CD4-positive, alpha-beta T cell (primary cell): ENCODE measurements around the gene CLSTN1. TPM values are rescaled to one million over a fixed set of nuclear protein-coding genes. Genes with fewer than 3 reads are reported as not detected.

ENCODE experiments used
- ATAC-seq: fragments of 200-7000 bp; cut with Tn5 transposase; one replicate; pipeline ENCODE4 v1.10.0; 2022; ENCODE audit warnings: mild to moderate bottlenecking; ENCODE audit not compliant: poor library complexity
- CTCF ChIA-PET: fragments of 350-600 bp; sonication (Branson Sonifier 250); formaldehyde crosslinking; loops from one replicate; lab custom pipeline; 2021; ENCODE audit warnings: antibody characterized with exemption, inconsistent platforms; lab: Charles Lee
- POLR2A ChIA-PET: fragments of 350-600 bp; sonication (Branson Sonifier 250); formaldehyde crosslinking; loops from one replicate; lab custom pipeline; 2021; ENCODE audit warnings: antibody characterized with exemption, inconsistent platforms; lab: Charles Lee
- DNase-seq, 14 experiments: peaks; one replicate each; pipeline ENCODE4 v3.0.0-alpha.2; 2013 to 2020; ENCODE audit warnings: mixed read lengths in 2 of 14
- H3K27ac ChIP-seq, 2 donors: one replicate each; pipeline versions ENCODE4 v1.5.1 to v1.7.0; 2013; ENCODE audit warnings: low read length in 2 of 2, low read depth in 1 of 2, mild to moderate bottlenecking in 1 of 2
- H3K27me3 ChIP-seq, 2 experiments: 1 replicate in 1 of 2; 2 replicates in 1 of 2; pipeline versions ENCODE4 v1.6.1 to v1.7.0; 2013; ENCODE audit warnings: low read length in 2 of 2, control low read depth in 1 of 2, mild to moderate bottlenecking in 1 of 2, moderate library complexity in 1 of 2; ENCODE audit not compliant: insufficient read depth in 2 of 2, control insufficient read depth in 1 of 2
- H3K36me3 ChIP-seq: one replicate; pipeline ENCODE4 v1.6.1; 2013; ENCODE audit warnings: low read length, control low read depth; ENCODE audit not compliant: insufficient read depth
- H3K4me1 ChIP-seq: one replicate; pipeline ENCODE4 v1.6.1; 2013; ENCODE audit warnings: low read length, control low read depth; ENCODE audit not compliant: insufficient read depth
- H3K4me3 ChIP-seq: one replicate; pipeline ENCODE4 v1.5.1; 2013; ENCODE audit warnings: mild to moderate bottlenecking, low read length, moderate library complexity
- H3K9me3 ChIP-seq, 2 experiments: 1 replicate in 1 of 2; 2 replicates in 1 of 2; pipeline versions ENCODE4 v1.6.1 to v1.7.0; 2013; ENCODE audit warnings: low read length in 2 of 2, mild to moderate bottlenecking in 2 of 2, control low read depth in 1 of 2, moderate library complexity in 1 of 2; ENCODE audit not compliant: control insufficient read depth in 1 of 2, insufficient read depth in 1 of 2
- H3K27ac Mint-ChIP-seq: one replicate; pipeline ENCODE4 v1.8.0; 2020; ENCODE audit warnings: mixed read lengths
- H3K27me3 Mint-ChIP-seq: one replicate; pipeline ENCODE4 v1.8.0; 2021; ENCODE audit warnings: mixed read lengths
- H3K36me3 Mint-ChIP-seq: one replicate; pipeline ENCODE4 v1.8.0; 2021; ENCODE audit warnings: low read depth, mixed read lengths
- H3K4me1 Mint-ChIP-seq: one replicate; pipeline ENCODE4 v1.8.0; 2021; ENCODE audit warnings: low read depth, mixed read lengths
- H3K4me3 Mint-ChIP-seq: one replicate; pipeline ENCODE4 v1.8.0; 2020; ENCODE audit warnings: mild to moderate bottlenecking, mixed read lengths
- H3K9me3 Mint-ChIP-seq: one replicate; pipeline ENCODE4 v1.8.0; 2020; ENCODE audit warnings: mixed read lengths
- intact Hi-C, 2 experiments: fragments of 100-400 bp; cut with DNase I in 1 of 2; cut with micrococcal nuclease in 1 of 2; formaldehyde crosslinking; loops; one replicate each; pipeline versions ENCODE4 v1.15.1 to v1.9.0; 2023 to 2025; cut with DNase I, micrococcal nuclease
- total RNA-seq, 174 experiments: library from RNA in 2 of 174; stranded (reverse) in 2 of 174; gene quantifications; one replicate each; pipeline ENCODE4 v1.2.3 and lab custom pipeline; 2021 to 2026
- TF ChIP-seq, protein P1 (sequence below): fragments of 200-600 bp; IDR thresholded peaks from one replicate; pipeline ENCODE4 v1.8.0; 2022; ENCODE audit warnings: antibody characterized with exemption, mild to moderate bottlenecking

Gene CLSTN1
- total RNA-seq, 2 experiments from 2014 or later = 66.8 to 68.1 TPM

DNA sequence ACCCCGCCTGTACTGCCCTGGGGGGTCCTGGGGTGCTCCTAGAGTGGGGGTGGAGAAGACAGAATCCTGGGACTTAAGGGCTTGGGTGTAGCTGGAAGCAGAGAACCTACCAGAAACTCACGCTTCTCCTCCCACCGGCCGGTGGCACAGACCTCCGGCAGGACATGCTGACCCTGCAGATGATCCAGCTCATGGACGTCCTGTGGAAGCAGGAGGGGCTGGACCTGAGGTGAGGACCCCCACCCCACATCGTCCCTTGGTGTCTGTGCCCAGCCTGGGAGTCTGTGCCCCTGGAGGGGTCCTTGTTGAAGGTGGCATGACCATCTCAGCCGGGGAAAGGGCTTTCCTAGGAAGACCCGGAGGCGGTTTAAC lies 101.4 kb downstream of the CLSTN1 start:
- Mint-ChIP-seq H3K9me3 (no peaks in the 10 kb centered on the region), H3K27me3 (no peaks in the 10 kb centered on the region), H3K4me3 (no peak overlapping the region), H3K36me3 (peaks cover 80% of the 10 kb centered on the region), H3K4me1 (peaks cover 53% of the 10 kb centered on the region), H3K27ac (peak overlapping the region; percentile 76)
- H3K9me3 ChIP-seq = peaks cover 0 to 14% of the 10 kb centered on the region in 2 experiments
- ChIA-PET CTCF (interaction anchor here (0.6 to 3.9 kb wide), 7 partner anchors 13 to 144 kb away, joined by 3 to 34 read pairs (median 4); no protein-coding TSS in a partner anchor), POLR2A (interaction anchor here (1.4 to 11.0 kb wide), 3 partner anchors 11 to 94 kb away, joined by 4 to 228 read pairs (median 50); partner anchors contain the start of gene PIK3CD)
- TF ChIP-seq, protein P1, sequence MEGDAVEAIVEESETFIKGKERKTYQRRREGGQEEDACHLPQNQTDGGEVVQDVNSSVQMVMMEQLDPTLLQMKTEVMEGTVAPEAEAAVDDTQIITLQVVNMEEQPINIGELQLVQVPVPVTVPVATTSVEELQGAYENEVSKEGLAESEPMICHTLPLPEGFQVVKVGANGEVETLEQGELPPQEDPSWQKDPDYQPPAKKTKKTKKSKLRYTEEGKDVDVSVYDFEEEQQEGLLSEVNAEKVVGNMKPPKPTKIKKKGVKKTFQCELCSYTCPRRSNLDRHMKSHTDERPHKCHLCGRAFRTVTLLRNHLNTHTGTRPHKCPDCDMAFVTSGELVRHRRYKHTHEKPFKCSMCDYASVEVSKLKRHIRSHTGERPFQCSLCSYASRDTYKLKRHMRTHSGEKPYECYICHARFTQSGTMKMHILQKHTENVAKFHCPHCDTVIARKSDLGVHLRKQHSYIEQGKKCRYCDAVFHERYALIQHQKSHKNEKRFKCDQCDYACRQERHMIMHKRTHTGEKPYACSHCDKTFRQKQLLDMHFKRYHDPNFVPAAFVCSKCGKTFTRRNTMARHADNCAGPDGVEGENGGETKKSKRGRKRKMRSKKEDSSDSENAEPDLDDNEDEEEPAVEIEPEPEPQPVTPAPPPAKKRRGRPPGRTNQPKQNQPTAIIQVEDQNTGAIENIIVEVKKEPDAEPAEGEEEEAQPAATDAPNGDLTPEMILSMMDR = no peak
- intact Hi-C loops = no loop called here
- peaks cover 92% of the 10 kb centered on the region for H3K4me1 ChIP-seq
- no peak overlapping the region for H3K4me3 ChIP-seq
- DNase-seq = no peak
- peaks cover 91% of the 10 kb centered on the region for H3K36me3 ChIP-seq
- H3K27ac ChIP-seq = peak overlapping the region; percentile 13 to 33
- H3K27me3 ChIP-seq = no peaks in the 10 kb centered on the region
- ATAC-seq = no peak

DNA sequence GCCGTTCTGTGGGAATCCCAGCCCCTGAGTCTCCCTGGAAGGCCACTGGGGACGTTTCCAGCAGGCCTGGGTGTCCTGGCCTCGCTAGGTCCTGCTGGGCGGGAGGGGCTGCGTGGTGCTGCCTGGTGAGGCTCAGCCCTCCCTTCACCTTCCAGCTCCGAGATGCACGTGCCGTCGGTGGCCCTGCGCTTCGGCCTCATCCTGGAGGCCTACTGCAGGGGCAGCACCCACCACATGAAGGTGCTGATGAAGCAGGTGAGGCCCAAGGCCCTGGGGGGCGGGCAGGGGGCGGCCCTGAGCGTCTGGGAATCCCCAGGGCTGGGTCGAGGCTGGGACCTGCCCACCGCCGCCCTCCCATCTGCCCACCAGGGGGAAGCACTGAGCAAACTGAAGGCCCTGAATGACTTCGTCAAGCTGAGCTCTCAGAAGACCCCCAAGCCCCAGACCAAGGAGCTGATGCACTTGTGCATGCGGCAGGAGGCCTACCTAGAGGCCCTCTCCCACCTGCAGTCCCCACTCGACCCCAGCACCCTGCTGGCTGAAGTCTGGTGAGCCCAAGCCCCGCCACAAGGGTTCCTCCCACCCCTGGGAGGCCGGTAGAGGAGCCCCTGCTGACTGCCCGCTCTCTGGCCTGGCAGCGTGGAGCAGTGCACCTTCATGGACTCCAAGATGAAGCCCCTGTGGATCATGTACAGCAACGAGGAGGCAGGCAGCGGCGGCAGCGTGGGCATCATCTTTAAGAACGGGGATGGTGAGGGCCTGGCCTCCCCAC lies 102.0 kb downstream of the CLSTN1 start:
- Mint-ChIP-seq H3K27me3 (no peaks in the 10 kb centered on the region), H3K4me3 (peak overlapping the region; percentile 25), H3K9me3 (no peaks in the 10 kb centered on the region), H3K36me3 (peaks cover 80% of the 10 kb centered on the region), H3K4me1 (peaks cover 54% of the 10 kb centered on the region), H3K27ac (peak overlapping the region; percentile 76)
- ChIA-PET POLR2A (interaction anchor here (0.6 to 11.0 kb wide), 6 partner anchors 8 to 94 kb away, joined by 3 to 228 read pairs (median 30); partner anchors contain the start of gene PIK3CD), CTCF (interaction anchor here (0.6 to 3.9 kb wide), 11 partner anchors 8 to 145 kb away, joined by 3 to 34 read pairs (median 4); no protein-coding TSS in a partner anchor)
- H3K27ac ChIP-seq = peak overlapping the region; percentile 33 to 72
- peaks cover 89% of the 10 kb centered on the region for H3K36me3 ChIP-seq
- ATAC-seq = peak; percentile 28
- H3K27me3 ChIP-seq = no peaks in the 10 kb centered on the region
- DNase-seq = peak; percentile 62 to 90 (median 76)
- TF ChIP-seq, protein P1 = peak; percentile 71
- no peak overlapping the region for H3K4me3 ChIP-seq
- H3K4me1 ChIP-seq = peaks cover 92% of the 10 kb centered on the region
- H3K9me3 ChIP-seq = peaks cover 0 to 14% of the 10 kb centered on the region in 2 experiments
- intact Hi-C loops = no loop called here

DNA sequence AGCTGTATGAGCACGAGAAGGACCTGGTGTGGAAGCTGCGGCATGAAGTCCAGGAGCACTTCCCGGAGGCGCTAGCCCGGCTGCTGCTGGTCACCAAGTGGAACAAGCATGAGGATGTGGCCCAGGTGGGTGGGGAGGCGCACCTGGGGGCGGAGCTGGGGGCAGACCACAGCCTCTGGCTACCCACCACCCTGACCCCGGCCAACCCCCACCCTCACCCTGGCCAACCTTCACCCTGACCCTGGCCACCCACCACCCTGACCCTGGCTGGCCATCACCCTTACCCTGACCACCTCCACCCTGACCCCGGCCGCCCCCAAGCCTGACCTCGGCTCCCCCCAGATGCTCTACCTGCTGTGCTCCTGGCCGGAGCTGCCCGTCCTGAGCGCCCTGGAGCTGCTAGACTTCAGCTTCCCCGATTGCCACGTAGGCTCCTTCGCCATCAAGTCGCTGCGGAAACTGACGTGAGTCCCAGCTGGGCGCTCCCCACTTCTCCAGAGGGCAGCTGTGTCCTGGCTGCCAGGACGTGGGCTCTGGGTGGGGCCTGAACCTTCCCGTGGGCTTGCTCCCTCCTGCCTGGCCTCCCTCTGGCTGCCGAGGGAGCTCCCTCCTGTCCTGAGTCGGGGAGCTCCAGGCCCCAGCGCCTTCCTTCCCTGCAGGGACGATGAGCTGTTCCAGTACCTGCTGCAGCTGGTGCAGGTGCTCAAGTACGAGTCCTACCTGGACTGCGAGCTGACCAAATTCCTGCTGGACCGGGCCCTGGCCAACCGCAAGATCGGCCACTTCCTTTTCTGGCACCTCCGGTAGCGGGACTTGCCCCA lies 102.8 kb downstream of the CLSTN1 start:
- peak overlapping the region; percentile 76 for H3K27ac Mint-ChIP-seq
- no peaks in the 10 kb centered on the region for H3K27me3 Mint-ChIP-seq
- CTCF ChIA-PET = interaction anchor here (0.9 to 3.9 kb wide), 8 partner anchors 9 to 105 kb away, joined by 3 to 34 read pairs (median 4); no protein-coding TSS in a partner anchor
- Histone ChIP-seq H3K9me3 (peaks cover 0 to 14% of the 10 kb centered on the region in 2 experiments), H3K4me3 (no peak overlapping the region), H3K36me3 (peaks cover 90% of the 10 kb centered on the region), H3K27ac (peak overlapping the region; percentile 32 to 72), H3K4me1 (peaks cover 94% of the 10 kb centered on the region), H3K27me3 (no peaks in the 10 kb centered on the region)
- TF ChIP-seq, protein P1 = no peak
- H3K4me1 Mint-ChIP-seq = peaks cover 57% of the 10 kb centered on the region
- no peaks in the 10 kb centered on the region for H3K9me3 Mint-ChIP-seq
- peaks cover 80% of the 10 kb centered on the region for H3K36me3 Mint-ChIP-seq
- ATAC-seq (no peak), DNase-seq (peak in 1 of 14 experiments; percentile 37)
- intact Hi-C loops = no loop called here
- peak overlapping the region; percentile 25 for H3K4me3 Mint-ChIP-seq
- POLR2A ChIA-PET = interaction anchor here (0.6 to 11.0 kb wide), 9 partner anchors 7 to 93 kb away, joined by 3 to 228 read pairs (median 10); partner anchors contain the start of gene PIK3CD
